CD4-positive, alpha-beta T cell treated with Interleukin-2 at 100 ng/mL for 4 hours (primary cell): ENCODE results near the gene METRNL.

ENCODE experiments used
- DNase-seq: peaks from one replicate; pipeline ENCODE4 v3.0.0-alpha.2; 2020; ENCODE audit warnings: low spot score

The METRNL gene

GRCh38 chr17:83142619-83143018, 63.2 kb downstream of the METRNL start:
- DNase-seq: no peak

DNA sequence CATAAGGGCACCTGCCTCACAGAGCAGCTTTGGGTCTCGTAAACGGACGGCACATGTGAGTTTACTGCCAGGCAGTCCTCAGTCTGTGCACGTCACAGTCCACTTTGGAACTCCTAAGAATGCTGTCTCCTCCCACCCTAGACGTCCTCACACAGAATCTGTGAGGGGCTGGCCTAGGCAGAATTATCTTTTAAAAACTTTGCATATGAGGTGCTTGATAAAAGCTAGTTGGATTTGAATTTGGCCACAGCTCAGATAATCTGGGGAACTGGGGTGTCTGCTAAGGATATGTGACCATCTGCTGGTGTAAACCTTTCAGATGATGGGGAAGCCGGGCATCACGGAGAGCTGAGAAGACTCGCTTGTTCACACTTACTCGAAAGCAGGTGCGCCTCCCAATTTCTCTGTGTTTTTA, 64.4 kb downstream of the METRNL start:
- DNase-seq: no peak
